ENCODE measurements around the gene SOX10. TPM values are rescaled to one million over a fixed set of nuclear protein-coding genes. Genes with fewer than 3 reads are reported as not detected.

SOX10 gene
- total and polyA plus RNA-seq, 2 donors (not counting 1 experiment from before 2014, with no cell fraction given): not detected

GRCh38 chr22:37943825-37944198 lies 40.5 kb downstream of the SOX10 start:
- H3K9me3 ChIP-seq (ENCODE audit: control extremely low read depth in 1 of 3, control insufficient read depth in 2 of 3, insufficient read depth in 1 of 3, low read length in 2 of 3): no peaks in the 10 kb centered on the region
- Mint-ChIP-seq H3K27ac (no peak overlapping the region), H3K27me3 (no peaks in the 10 kb centered on the region), H3K4me3 (no peak overlapping the region), H3K9me3 (ENCODE audit: insufficient read depth) (no peaks in the 10 kb centered on the region), H3K4me1 (no peaks in the 10 kb centered on the region)
- H3K9ac ChIP-seq (ENCODE audit: low read length): no peak overlapping the region
- ATAC-seq (ENCODE audit: low read depth) (no peak), DNase-seq (no peak)
- no peak overlapping the region for H3K4me2 ChIP-seq (replicated peaks; ENCODE audit: low read depth, low read length, poor library complexity, severe bottlenecking)
- no peak overlapping the region for H3K27ac ChIP-seq (ENCODE audit: low read length in 2 of 2)
- no peaks in the 10 kb centered on the region for H3K27me3 ChIP-seq (replicated peaks in 1 of 4; ENCODE audit: control extremely low read depth in 1 of 4, control insufficient read depth in 3 of 4, insufficient read depth in 4 of 4, low read length in 3 of 4)
- TF ChIP-seq, protein P1, sequence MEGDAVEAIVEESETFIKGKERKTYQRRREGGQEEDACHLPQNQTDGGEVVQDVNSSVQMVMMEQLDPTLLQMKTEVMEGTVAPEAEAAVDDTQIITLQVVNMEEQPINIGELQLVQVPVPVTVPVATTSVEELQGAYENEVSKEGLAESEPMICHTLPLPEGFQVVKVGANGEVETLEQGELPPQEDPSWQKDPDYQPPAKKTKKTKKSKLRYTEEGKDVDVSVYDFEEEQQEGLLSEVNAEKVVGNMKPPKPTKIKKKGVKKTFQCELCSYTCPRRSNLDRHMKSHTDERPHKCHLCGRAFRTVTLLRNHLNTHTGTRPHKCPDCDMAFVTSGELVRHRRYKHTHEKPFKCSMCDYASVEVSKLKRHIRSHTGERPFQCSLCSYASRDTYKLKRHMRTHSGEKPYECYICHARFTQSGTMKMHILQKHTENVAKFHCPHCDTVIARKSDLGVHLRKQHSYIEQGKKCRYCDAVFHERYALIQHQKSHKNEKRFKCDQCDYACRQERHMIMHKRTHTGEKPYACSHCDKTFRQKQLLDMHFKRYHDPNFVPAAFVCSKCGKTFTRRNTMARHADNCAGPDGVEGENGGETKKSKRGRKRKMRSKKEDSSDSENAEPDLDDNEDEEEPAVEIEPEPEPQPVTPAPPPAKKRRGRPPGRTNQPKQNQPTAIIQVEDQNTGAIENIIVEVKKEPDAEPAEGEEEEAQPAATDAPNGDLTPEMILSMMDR (IDR thresholded peaks at IDR 0.05): no peak
- no peak for TF ChIP-seq EZH2 (IDR thresholded peaks at IDR 0.05; ENCODE audit: borderline replicate concordance, insufficient read depth, low read depth, low read length, poor library complexity, severe bottlenecking)
- CTCF ChIA-PET: interaction anchor here (0.7 to 1.6 kb wide), 2 partner anchors 38 to 125 kb away, joined by 3 to 7 read pairs; partner anchors contain the start of gene MICALL1
- H4K20me1 ChIP-seq (ENCODE audit: control insufficient read depth, insufficient read depth, low read length, poor library complexity, severe bottlenecking): no peaks in the 10 kb centered on the region
- peaks cover 2 to 15% of the 10 kb centered on the region in 2 experiments for H3K36me3 ChIP-seq (replicated peaks in 1 of 2; ENCODE audit: control extremely low read depth in 1 of 2, control insufficient read depth in 1 of 2, extremely low read depth in 1 of 2, insufficient read depth in 2 of 2, low read length in 1 of 2)
- POLR2A ChIA-PET: no interaction called here
- H3K79me2 ChIP-seq (ENCODE audit: control insufficient read depth, insufficient read depth, low read length): no peaks in the 10 kb centered on the region
- H3K4me3 ChIP-seq (ENCODE audit: control extremely low read depth in 1 of 5, extremely low read depth in 1 of 5, insufficient read depth in 1 of 5, low read depth in 2 of 5, low read length in 4 of 5): no peak overlapping the region
- intact Hi-C loops (cut with micrococcal nuclease): no loop called here
- WGBS (ENCODE audit: insufficient coverage): 96% methylated on average over 7 of the region's 7 CpGs
- no peaks in the 10 kb centered on the region for H3K4me1 ChIP-seq (ENCODE audit: control insufficient read depth in 2 of 2, insufficient read depth in 2 of 2, low read length in 2 of 2)
- H2AFZ ChIP-seq (ENCODE audit: insufficient read depth, low read depth, low read length, poor library complexity, severe bottlenecking): no peak overlapping the region

GRCh38 chr22:37943136-37943824 lies 41.1 kb downstream of the SOX10 start:
- H3K27ac ChIP-seq (ENCODE audit: low read length in 2 of 2): no peak overlapping the region
- no peak for ATAC-seq (ENCODE audit: low read depth)
- no peak overlapping the region for H3K4me2 ChIP-seq (replicated peaks; ENCODE audit: low read depth, low read length, poor library complexity, severe bottlenecking)
- POLR2A ChIA-PET: no interaction called here
- H3K4me3 ChIP-seq (ENCODE audit: control extremely low read depth in 1 of 5, extremely low read depth in 1 of 5, insufficient read depth in 1 of 5, low read depth in 2 of 5, low read length in 4 of 5): no peak overlapping the region
- H3K9me3 ChIP-seq (ENCODE audit: control extremely low read depth in 1 of 3, control insufficient read depth in 2 of 3, insufficient read depth in 1 of 3, low read length in 2 of 3): no peaks in the 10 kb centered on the region
- H3K9ac ChIP-seq (ENCODE audit: low read length): no peak overlapping the region
- no peak for DNase-seq
- CTCF ChIA-PET: interaction anchor here (0.7 to 1.6 kb wide), 2 partner anchors 37 to 124 kb away, joined by 3 to 7 read pairs; partner anchors contain the start of gene MICALL1
- H3K4me1 Mint-ChIP-seq: no peaks in the 10 kb centered on the region
- no peak overlapping the region for H2AFZ ChIP-seq (ENCODE audit: insufficient read depth, low read depth, low read length, poor library complexity, severe bottlenecking)
- no peak overlapping the region for H3K4me3 Mint-ChIP-seq
- 99% methylated on average over 9 of the region's 12 CpGs for WGBS (ENCODE audit: insufficient coverage)
- intact Hi-C loops (cut with micrococcal nuclease): no loop called here
- H3K79me2 ChIP-seq (ENCODE audit: control insufficient read depth, insufficient read depth, low read length): no peaks in the 10 kb centered on the region
- H4K20me1 ChIP-seq (ENCODE audit: control insufficient read depth, insufficient read depth, low read length, poor library complexity, severe bottlenecking): no peaks in the 10 kb centered on the region
- no peaks in the 10 kb centered on the region for H3K27me3 Mint-ChIP-seq
- no peak overlapping the region for H3K27ac Mint-ChIP-seq
- no peak for TF ChIP-seq EZH2 (IDR thresholded peaks at IDR 0.05; ENCODE audit: borderline replicate concordance, insufficient read depth, low read depth, low read length, poor library complexity, severe bottlenecking)
- TF ChIP-seq, protein P1 (IDR thresholded peaks at IDR 0.05): no peak
- H3K4me1 ChIP-seq (ENCODE audit: control insufficient read depth in 2 of 2, insufficient read depth in 2 of 2, low read length in 2 of 2): no peaks in the 10 kb centered on the region
- no peaks in the 10 kb centered on the region for H3K9me3 Mint-ChIP-seq (ENCODE audit: insufficient read depth)
- peaks cover 2 to 15% of the 10 kb centered on the region in 2 experiments for H3K36me3 ChIP-seq (replicated peaks in 1 of 2; ENCODE audit: control extremely low read depth in 1 of 2, control insufficient read depth in 1 of 2, extremely low read depth in 1 of 2, insufficient read depth in 2 of 2, low read length in 1 of 2)
- H3K27me3 ChIP-seq (replicated peaks in 1 of 4; ENCODE audit: control extremely low read depth in 1 of 4, control insufficient read depth in 3 of 4, insufficient read depth in 4 of 4, low read length in 3 of 4): no peaks in the 10 kb centered on the region
